ENCODE measurements around the gene PSMD12.
A peak's percentile ranks its signal among the peaks of the same experiment; 100 is the strongest.

Gene PSMD12

DNA sequence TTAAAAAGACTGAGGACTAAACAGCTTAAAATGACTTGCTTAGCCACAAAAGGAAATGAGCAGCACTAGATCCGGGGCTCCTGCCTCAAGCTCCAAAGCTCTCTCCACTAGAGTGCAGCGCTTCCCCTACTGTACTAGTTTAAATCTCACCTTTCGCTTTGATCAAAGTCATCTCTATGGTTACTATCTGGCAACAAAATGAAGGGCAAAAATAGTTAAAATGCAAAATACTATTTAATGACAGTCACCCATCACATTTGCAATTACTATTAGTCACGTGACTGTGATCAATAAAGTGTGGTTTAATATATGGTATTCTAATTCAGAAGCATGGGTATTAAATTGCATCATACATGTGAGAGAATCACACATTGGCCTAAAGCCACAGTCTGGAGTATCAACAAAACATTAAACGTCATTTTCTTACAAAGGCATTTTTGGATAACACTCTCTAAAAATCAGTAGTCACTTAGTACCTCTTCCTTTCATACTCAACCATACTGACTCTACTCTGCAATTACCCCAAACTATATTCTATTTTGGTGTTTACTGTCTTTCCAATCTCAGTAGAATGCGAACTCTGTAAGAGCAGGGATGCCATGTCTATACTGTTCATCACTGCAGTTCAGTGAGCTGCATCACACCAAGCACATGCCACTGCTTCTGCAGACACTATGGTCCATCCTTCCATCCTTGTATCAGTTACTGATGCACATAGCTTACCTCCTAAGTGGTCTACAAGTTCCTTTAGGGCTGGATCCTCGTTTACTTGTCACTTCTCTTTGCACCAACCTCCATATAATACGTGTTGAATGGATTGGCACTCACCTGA is 6.2 kb downstream of the PSMD12 start:
- Histone ChIP-seq H3K4me1 (ENCODE audit: control extremely low read depth in 1 of 4, control insufficient read depth in 4 of 4, insufficient read depth in 4 of 4, low read length in 3 of 4) (peaks cover 2 to 46% (median 30%) of the 10 kb centered on the region in 4 experiments), H3K27ac (ENCODE audit: insufficient read depth in 1 of 2, low read depth in 1 of 2, low read length in 2 of 2, poor library complexity in 1 of 2, severe bottlenecking in 2 of 2) (peak overlapping the region in 1 of 2 experiments; percentile 54), H3K27me3 (replicated peaks in 2 of 5; ENCODE audit: control insufficient read depth in 4 of 5, insufficient read depth in 5 of 5, low read length in 4 of 5) (no peaks in the 10 kb centered on the region), H3K36me3 (ENCODE audit: control insufficient read depth in 4 of 4, insufficient read depth in 4 of 4, low read length in 3 of 4) (peaks cover 2 to 43% (median 20%) of the 10 kb centered on the region in 4 experiments), H3K9me3 (ENCODE audit: control extremely low read depth in 1 of 5, control insufficient read depth in 4 of 5, insufficient read depth in 2 of 5, low read depth in 1 of 5, low read length in 4 of 5) (no peaks in the 10 kb centered on the region), H3K4me3 (ENCODE audit: control insufficient read depth in 1 of 7, extremely low read depth in 1 of 7, insufficient read depth in 4 of 7, low read depth in 2 of 7, low read length in 6 of 7) (no peak overlapping the region)
- 81% methylated on average over 4 of the region's 8 CpGs for WGBS (ENCODE audit: insufficient coverage)
- ChIA-PET POLR2A (interaction anchor here (0.5 kb wide), 1 partner anchor 567 kb away, joined by 5 read pairs; no protein-coding TSS in a partner anchor), CTCF (interaction anchor here (0.6 to 2.3 kb wide), 4 partner anchors 13 to 115 kb away, joined by 3 to 7 read pairs (median 4); no protein-coding TSS in a partner anchor)
- DNase-seq = peak; percentile 55 to 84 (median 76)

DNA sequence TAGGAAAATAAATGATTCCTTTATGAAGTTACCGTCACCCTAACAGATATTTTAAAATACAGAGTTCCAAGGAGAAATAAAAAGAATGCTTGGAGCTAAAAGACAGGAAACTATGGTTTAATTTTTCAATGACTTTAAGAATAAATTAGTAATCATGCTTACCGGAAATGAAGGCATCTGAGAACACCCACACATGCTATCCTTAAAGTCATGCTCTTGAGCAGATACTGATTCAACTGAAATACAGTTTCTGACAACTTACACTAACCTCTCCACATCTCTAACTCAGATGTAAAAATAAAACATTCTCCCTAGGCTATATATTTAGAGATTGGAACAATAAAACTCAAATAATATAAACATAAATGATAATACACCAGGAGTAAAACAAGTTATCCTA is 7.8 kb downstream of the PSMD12 start:
- no CpG with 5 or more reads among the region's 2 CpGs for WGBS (ENCODE audit: insufficient coverage)
- DNase-seq = no peak
- Histone ChIP-seq H3K4me1 (ENCODE audit: control extremely low read depth in 1 of 4, control insufficient read depth in 4 of 4, insufficient read depth in 4 of 4, low read length in 3 of 4) (peaks cover 0 to 33% (median 19%) of the 10 kb centered on the region in 4 experiments), H3K9me3 (ENCODE audit: control extremely low read depth in 1 of 5, control insufficient read depth in 4 of 5, insufficient read depth in 2 of 5, low read depth in 1 of 5, low read length in 4 of 5) (no peaks in the 10 kb centered on the region), H3K36me3 (ENCODE audit: control insufficient read depth in 4 of 4, insufficient read depth in 4 of 4, low read length in 3 of 4) (peaks cover 2 to 52% (median 29%) of the 10 kb centered on the region in 4 experiments), H3K27ac (ENCODE audit: insufficient read depth in 1 of 2, low read depth in 1 of 2, low read length in 2 of 2, poor library complexity in 1 of 2, severe bottlenecking in 2 of 2) (peak overlapping the region in 1 of 2 experiments; percentile 22), H3K4me3 (ENCODE audit: control insufficient read depth in 1 of 7, extremely low read depth in 1 of 7, insufficient read depth in 4 of 7, low read depth in 2 of 7, low read length in 6 of 7) (no peak overlapping the region), H3K27me3 (replicated peaks in 2 of 5; ENCODE audit: control insufficient read depth in 4 of 5, insufficient read depth in 5 of 5, low read length in 4 of 5) (no peaks in the 10 kb centered on the region)
- ChIA-PET CTCF (interaction anchor here (0.9 to 2.3 kb wide), 3 partner anchors 12 to 137 kb away, joined by 3 to 7 read pairs (median 4); no protein-coding TSS in a partner anchor), POLR2A (interaction anchor here (1.0 kb wide), 1 partner anchor 12 kb away, joined by 3 read pairs; no protein-coding TSS in a partner anchor)

DNA sequence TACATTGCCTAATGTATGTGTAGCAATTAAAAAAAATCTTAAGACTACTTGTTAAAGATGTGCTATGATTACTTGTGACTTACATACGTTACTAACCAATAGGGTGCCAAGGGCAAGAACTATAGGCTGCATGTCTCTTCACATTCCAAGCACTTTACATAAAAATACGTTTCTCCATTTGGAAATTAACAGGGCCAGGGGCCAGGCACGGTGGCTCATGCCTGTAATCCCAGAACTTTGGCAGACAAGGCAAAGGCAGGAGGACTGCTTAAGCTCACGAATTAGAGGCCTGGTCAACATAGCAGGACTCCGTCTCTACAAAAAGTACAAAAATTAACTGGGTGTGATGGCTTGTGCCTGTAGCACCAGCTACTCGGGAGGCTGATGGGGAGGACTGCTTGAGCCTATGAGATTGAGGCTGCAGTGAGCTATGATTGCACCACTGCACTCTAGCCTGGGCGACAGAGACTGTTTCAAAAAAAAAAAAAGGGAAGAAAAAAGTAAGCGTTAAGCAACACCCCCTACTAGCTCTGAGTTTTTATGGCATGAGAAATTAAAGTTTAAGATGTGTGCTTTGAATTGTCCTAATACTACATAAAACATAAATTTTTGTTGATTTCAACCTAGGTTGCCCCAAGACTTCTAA is 12.3 kb downstream of the PSMD12 start:
- H3K27ac ChIP-seq (ENCODE audit: insufficient read depth in 1 of 2, low read depth in 1 of 2, low read length in 2 of 2, poor library complexity in 1 of 2, severe bottlenecking in 2 of 2) = no peak overlapping the region
- no peak for DNase-seq
- POLR2A ChIA-PET = interaction anchor here (0.6 kb wide), 1 partner anchor 11 kb away, joined by 3 read pairs; no protein-coding TSS in a partner anchor
- peaks cover 0 to 3% (median 0%) of the 10 kb centered on the region in 5 experiments for H3K9me3 ChIP-seq (ENCODE audit: control extremely low read depth in 1 of 5, control insufficient read depth in 4 of 5, insufficient read depth in 2 of 5, low read depth in 1 of 5, low read length in 4 of 5)
- 92% methylated on average over 5 of the region's 8 CpGs for WGBS (ENCODE audit: insufficient coverage)
- CTCF ChIA-PET = interaction anchor here (0.6 to 1.3 kb wide), 2 partner anchors 27 to 653 kb away, joined by 3 read pairs; no protein-coding TSS in a partner anchor
- H3K36me3 ChIP-seq (ENCODE audit: control insufficient read depth in 4 of 4, insufficient read depth in 4 of 4, low read length in 3 of 4) = peaks cover 21 to 73% (median 50%) of the 10 kb centered on the region in 4 experiments
- peaks cover 0 to 4% (median 1%) of the 10 kb centered on the region in 4 experiments for H3K4me1 ChIP-seq (ENCODE audit: control extremely low read depth in 1 of 4, control insufficient read depth in 4 of 4, insufficient read depth in 4 of 4, low read length in 3 of 4)
- no peaks in the 10 kb centered on the region for H3K27me3 ChIP-seq (replicated peaks in 2 of 5; ENCODE audit: control insufficient read depth in 4 of 5, insufficient read depth in 5 of 5, low read length in 4 of 5)
- H3K4me3 ChIP-seq (ENCODE audit: control insufficient read depth in 1 of 7, extremely low read depth in 1 of 7, insufficient read depth in 4 of 7, low read depth in 2 of 7, low read length in 6 of 7) = no peak overlapping the region

DNA sequence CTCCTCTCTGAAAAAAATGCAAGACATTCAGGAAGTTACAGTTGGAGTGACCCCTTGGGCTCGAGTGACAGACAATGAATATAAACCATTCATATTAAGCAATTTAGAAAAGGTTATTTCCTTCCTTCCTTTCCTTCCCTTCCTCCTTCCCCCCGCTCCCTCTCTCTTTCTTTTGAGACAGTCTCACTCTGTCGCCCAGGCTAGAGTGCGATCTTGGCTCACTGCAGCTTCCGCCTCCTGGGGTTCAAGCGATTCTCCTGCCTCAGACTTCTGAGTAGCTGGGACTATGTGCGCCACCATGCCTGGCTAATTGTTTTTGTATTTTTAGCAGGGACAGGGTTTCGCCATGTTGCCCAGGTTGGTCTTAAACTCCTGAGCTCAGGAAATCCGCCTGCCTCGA is 13.2 kb downstream of the PSMD12 start:
- POLR2A ChIA-PET = no interaction called here
- peaks cover 23 to 81% (median 58%) of the 10 kb centered on the region in 4 experiments for H3K36me3 ChIP-seq (ENCODE audit: control insufficient read depth in 4 of 4, insufficient read depth in 4 of 4, low read length in 3 of 4)
- WGBS (ENCODE audit: insufficient coverage) = 97% methylated on average over 8 of the region's 10 CpGs

DNA sequence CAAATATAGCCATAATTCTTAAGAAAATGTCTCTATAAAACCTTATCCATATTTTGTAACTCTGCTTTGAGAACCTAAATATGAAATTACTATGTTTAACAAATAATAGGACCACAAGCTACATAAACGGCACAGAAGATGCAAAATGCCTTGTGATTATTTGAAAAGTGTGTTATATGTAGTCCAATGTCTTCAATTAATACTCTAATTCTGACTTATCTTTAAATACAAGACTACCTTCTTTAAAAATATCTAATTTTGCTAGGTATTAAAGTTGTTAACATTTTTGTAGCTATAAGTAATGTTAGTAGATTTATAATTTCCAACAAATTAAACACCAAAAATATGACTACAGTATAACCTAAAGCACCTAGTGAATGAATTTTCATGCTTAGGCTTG is 17.0 kb downstream of the PSMD12 start:
- Histone ChIP-seq H3K9me3 (ENCODE audit: control extremely low read depth in 1 of 5, control insufficient read depth in 4 of 5, insufficient read depth in 2 of 5, low read depth in 1 of 5, low read length in 4 of 5) (peaks cover 0 to 11% (median 3%) of the 10 kb centered on the region in 5 experiments), H3K27ac (ENCODE audit: insufficient read depth in 1 of 2, low read depth in 1 of 2, low read length in 2 of 2, poor library complexity in 1 of 2, severe bottlenecking in 2 of 2) (no peak overlapping the region), H3K27me3 (replicated peaks in 2 of 5; ENCODE audit: control insufficient read depth in 4 of 5, insufficient read depth in 5 of 5, low read length in 4 of 5) (no peaks in the 10 kb centered on the region), H3K36me3 (ENCODE audit: control insufficient read depth in 4 of 4, insufficient read depth in 4 of 4, low read length in 3 of 4) (peaks cover 43 to 91% (median 58%) of the 10 kb centered on the region in 4 experiments), H3K4me1 (ENCODE audit: control extremely low read depth in 1 of 4, control insufficient read depth in 4 of 4, insufficient read depth in 4 of 4, low read length in 3 of 4) (no peaks in the 10 kb centered on the region), H3K4me3 (ENCODE audit: control insufficient read depth in 1 of 7, extremely low read depth in 1 of 7, insufficient read depth in 4 of 7, low read depth in 2 of 7, low read length in 6 of 7) (no peak overlapping the region)
- CTCF ChIA-PET = no interaction called here
- whole genome bisulfite sequencing (ENCODE audit: insufficient coverage) = no CpG with 5 or more reads among the region's 1 CpG
- no peak for DNase-seq
- POLR2A ChIA-PET = no interaction called here

More for the DNA sequence above, 13.2 kb downstream of the PSMD12 start:
- CTCF ChIA-PET = interaction anchor here (1.0 to 1.3 kb wide), 2 partner anchors 17 to 27 kb away, joined by 3 read pairs; no protein-coding TSS in a partner anchor
- Histone ChIP-seq H3K27ac (ENCODE audit: insufficient read depth in 1 of 2, low read depth in 1 of 2, low read length in 2 of 2, poor library complexity in 1 of 2, severe bottlenecking in 2 of 2) (no peak overlapping the region), H3K4me3 (ENCODE audit: control insufficient read depth in 1 of 7, extremely low read depth in 1 of 7, insufficient read depth in 4 of 7, low read depth in 2 of 7, low read length in 6 of 7) (no peak overlapping the region), H3K4me1 (ENCODE audit: control extremely low read depth in 1 of 4, control insufficient read depth in 4 of 4, insufficient read depth in 4 of 4, low read length in 3 of 4) (no peaks in the 10 kb centered on the region), H3K9me3 (ENCODE audit: control extremely low read depth in 1 of 5, control insufficient read depth in 4 of 5, insufficient read depth in 2 of 5, low read depth in 1 of 5, low read length in 4 of 5) (peaks cover 0 to 5% (median 3%) of the 10 kb centered on the region in 5 experiments), H3K27me3 (replicated peaks in 2 of 5; ENCODE audit: control insufficient read depth in 4 of 5, insufficient read depth in 5 of 5, low read length in 4 of 5) (no peaks in the 10 kb centered on the region)
- DNase-seq = no peak

DNA sequence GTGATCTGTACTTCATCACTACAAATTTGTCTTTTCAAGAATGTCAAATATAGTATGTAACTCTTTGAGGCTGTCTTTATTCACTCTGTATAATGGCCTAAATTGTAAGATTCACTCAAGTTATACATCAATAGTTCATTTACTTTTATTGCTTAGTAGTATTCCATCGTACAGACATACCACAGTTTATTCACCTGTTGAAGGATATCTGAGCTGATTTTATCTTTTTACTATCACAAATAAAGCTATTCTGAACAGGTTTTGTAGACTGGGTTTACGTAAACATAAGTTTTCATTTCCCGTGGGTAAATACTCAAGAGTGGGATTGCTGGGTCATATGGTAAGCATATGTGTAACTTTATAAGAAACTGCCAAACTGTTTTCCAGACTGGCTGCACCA is 18.6 kb downstream of the PSMD12 start:
- CTCF ChIA-PET = interaction anchor here (1.1 kb wide), 1 partner anchor 12 kb away, joined by 3 read pairs; no protein-coding TSS in a partner anchor
- H3K36me3 ChIP-seq (ENCODE audit: control insufficient read depth in 4 of 4, insufficient read depth in 4 of 4, low read length in 3 of 4) = peaks cover 32 to 90% (median 64%) of the 10 kb centered on the region in 4 experiments
- WGBS (ENCODE audit: insufficient coverage) = no CpG with 5 or more reads among the region's 3 CpGs
- peaks cover 0 to 11% (median 3%) of the 10 kb centered on the region in 5 experiments for H3K9me3 ChIP-seq (ENCODE audit: control extremely low read depth in 1 of 5, control insufficient read depth in 4 of 5, insufficient read depth in 2 of 5, low read depth in 1 of 5, low read length in 4 of 5)
- H3K4me3 ChIP-seq (ENCODE audit: control insufficient read depth in 1 of 7, extremely low read depth in 1 of 7, insufficient read depth in 4 of 7, low read depth in 2 of 7, low read length in 6 of 7) = no peak overlapping the region
- no peak overlapping the region for H3K27ac ChIP-seq (ENCODE audit: insufficient read depth in 1 of 2, low read depth in 1 of 2, low read length in 2 of 2, poor library complexity in 1 of 2, severe bottlenecking in 2 of 2)
- POLR2A ChIA-PET = no interaction called here
- no peak for DNase-seq
- H3K27me3 ChIP-seq (replicated peaks in 2 of 5; ENCODE audit: control insufficient read depth in 4 of 5, insufficient read depth in 5 of 5, low read length in 4 of 5) = no peaks in the 10 kb centered on the region
- no peaks in the 10 kb centered on the region for H3K4me1 ChIP-seq (ENCODE audit: control extremely low read depth in 1 of 4, control insufficient read depth in 4 of 4, insufficient read depth in 4 of 4, low read length in 3 of 4)

Data from common myeloid progenitor, CD34-positive (primary cell).